ENCODE measurements around the gene GJC1.

GJC1 gene

GRCh38 chr17:44798356-44798755, 31.7 kb downstream of the GJC1 start:
- no peak overlapping the region for H3K4me3 ChIP-seq (ENCODE audit: low read depth, low read length)
- TF ChIP-seq CTCF (IDR thresholded peaks at IDR 0.05; ENCODE audit: borderline replicate concordance, insufficient read depth, low read depth, low read length) = no peak

- H3K4me3 ChIP-seq (ENCODE audit: low read depth, low read length) = no peak overlapping the region
- TF ChIP-seq CTCF (IDR thresholded peaks at IDR 0.05; ENCODE audit: borderline replicate concordance, insufficient read depth, low read depth, low read length) = no peak
Measured at GRCh38 chr17:44797802-44798201, 32.3 kb downstream of the GJC1 start.

GRCh38 chr17:44796731-44797130, 33.4 kb downstream of the GJC1 start:
- TF ChIP-seq CTCF (IDR thresholded peaks at IDR 0.05; ENCODE audit: borderline replicate concordance, insufficient read depth, low read depth, low read length) = no peak
- H3K4me3 ChIP-seq (ENCODE audit: low read depth, low read length) = no peak overlapping the region

GRCh38 chr17:44795928-44796327, 34.2 kb downstream of the GJC1 start:
- no peak overlapping the region for H3K4me3 ChIP-seq (ENCODE audit: low read depth, low read length)
- no peak for TF ChIP-seq CTCF (IDR thresholded peaks at IDR 0.05; ENCODE audit: borderline replicate concordance, insufficient read depth, low read depth, low read length)

GRCh38 chr17:44795421-44795820, 34.7 kb downstream of the GJC1 start:
- no peak overlapping the region for H3K4me3 ChIP-seq (ENCODE audit: low read depth, low read length)
- TF ChIP-seq CTCF (IDR thresholded peaks at IDR 0.05; ENCODE audit: borderline replicate concordance, insufficient read depth, low read depth, low read length) = no peak

- TF ChIP-seq CTCF (IDR thresholded peaks at IDR 0.05; ENCODE audit: borderline replicate concordance, insufficient read depth, low read depth, low read length) = no peak
- no peak overlapping the region for H3K4me3 ChIP-seq (ENCODE audit: low read depth, low read length)
Measured at GRCh38 chr17:44794851-44795413, 35.2 kb downstream of the GJC1 start.
